Activated effector memory CD4-positive, alpha-beta T cell treated with anti-CD3 and anti-CD28 coated beads, Interleukin-2, amount 50 U/mL, for 16 hours (primary cell): ENCODE measurements around the gene NOC2L.

Source experiments
- DNase-seq: peaks from one replicate; pipeline ENCODE4 v3.0.0-alpha.2; 2020

The NOC2L gene

DNA sequence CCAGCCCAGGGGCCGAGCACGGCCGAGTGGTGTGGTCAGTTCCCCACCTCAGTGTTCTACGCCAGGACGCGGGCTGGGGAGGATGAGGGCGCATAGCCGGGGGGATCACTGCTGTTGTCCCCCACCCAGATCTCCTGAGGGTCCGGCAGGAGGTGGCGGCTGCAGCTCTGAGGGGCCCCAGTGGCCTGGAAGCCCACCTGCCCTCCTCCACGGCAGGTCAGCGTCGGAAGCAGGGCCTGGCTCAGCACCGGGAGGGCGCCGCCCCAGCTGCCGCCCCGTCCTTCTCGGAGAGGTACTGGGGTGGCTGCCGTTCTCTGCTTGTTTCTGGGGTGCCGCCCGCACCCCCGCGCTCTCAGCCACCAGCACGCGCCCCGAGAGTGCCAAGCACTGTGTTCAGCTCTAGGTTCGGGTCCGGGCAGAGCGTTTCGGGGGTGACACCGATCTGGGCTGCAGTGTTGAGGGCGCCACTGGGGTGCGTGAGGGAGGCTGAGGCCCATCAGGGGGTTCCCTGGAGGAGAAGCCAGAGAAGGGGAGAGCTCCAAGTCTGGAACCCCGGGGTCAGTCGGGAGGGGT is 18.0 kb downstream of the NOC2L start:
- DNase-seq, result no peak

DNA sequence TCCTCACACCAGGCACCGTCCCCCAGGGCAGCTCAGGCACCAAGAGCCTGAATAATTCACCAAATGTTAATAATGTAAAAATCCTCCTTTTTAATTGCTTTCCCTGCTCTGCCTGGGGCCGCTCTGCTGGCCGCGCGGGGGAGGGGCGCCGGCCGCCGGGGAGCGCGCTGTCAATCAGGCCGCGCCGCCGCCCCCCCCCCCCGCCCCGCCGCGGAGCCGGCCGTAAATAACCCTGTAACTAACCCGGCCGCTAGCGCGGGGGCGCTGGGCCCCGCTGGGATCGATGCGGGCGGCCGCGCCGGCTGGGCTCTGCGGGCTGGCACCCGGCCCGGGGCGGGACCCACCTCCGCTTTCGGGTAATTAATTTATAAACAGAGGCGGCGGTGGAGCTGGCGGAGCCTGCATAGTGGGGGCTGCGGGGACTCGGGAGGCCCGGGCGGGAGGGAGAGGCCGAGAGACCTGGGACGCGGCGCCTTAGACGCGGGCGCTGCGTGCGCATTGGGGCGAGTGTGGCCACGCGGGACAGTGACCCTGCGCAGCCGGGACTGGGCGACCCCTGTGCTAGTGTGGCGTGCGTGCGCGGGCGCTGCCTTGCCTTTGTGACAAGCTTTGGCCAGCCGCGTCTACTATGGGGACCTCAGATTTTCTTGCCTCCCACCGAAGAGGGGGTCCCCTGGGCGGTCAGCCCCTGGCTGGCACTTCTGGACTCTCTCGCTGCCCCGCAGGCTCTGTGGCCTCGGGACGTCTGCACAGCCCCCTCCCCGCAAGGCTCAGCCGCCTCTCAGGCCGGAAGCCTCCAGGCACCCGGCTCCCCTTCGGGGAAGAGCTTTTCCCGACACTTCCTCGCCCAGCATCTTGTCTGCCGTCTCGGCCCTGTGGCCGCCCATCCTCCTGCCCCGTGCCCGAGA is 18.7 kb downstream of the NOC2L start:
- no peak for DNase-seq

GRCh38 chr1:939511-940106 is 19.4 kb downstream of the NOC2L start:
- DNase-seq, result no peak

- no peak for DNase-seq
Observed at GRCh38 chr1:938711-939489, 20.2 kb downstream of the NOC2L start.

GRCh38 chr1:938088-938683 is 20.9 kb downstream of the NOC2L start:
- DNase-seq, result no peak

GRCh38 chr1:937521-937920 is 21.5 kb downstream of the NOC2L start:
- DNase-seq, result no peak

- no peak for DNase-seq
Observed at GRCh38 chr1:936348-937264, 22.4 kb downstream of the NOC2L start.

DNA sequence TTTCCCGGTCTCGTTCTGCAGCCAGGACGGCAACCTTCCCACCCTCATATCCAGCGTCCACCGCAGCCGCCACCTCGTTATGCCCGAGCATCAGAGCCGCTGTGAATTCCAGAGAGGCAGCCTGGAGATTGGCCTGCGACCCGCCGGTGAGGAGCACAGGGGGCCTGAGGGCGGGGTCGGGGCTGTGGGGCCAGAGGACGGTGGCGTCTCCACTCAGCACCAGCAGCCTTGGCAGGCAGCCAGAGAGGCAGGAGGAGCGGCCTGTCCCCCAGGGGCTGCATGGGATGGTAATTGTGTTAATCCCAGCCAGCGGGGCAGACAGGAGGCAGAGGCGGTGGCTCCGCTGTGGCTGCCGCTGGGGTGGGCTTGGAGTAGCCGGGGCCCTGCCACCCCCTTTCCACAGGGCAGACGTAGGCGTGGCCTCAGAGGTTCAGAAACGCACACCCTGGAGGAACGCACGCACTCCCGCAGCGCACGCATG is 23.3 kb downstream of the NOC2L start:
- no peak for DNase-seq

DNA sequence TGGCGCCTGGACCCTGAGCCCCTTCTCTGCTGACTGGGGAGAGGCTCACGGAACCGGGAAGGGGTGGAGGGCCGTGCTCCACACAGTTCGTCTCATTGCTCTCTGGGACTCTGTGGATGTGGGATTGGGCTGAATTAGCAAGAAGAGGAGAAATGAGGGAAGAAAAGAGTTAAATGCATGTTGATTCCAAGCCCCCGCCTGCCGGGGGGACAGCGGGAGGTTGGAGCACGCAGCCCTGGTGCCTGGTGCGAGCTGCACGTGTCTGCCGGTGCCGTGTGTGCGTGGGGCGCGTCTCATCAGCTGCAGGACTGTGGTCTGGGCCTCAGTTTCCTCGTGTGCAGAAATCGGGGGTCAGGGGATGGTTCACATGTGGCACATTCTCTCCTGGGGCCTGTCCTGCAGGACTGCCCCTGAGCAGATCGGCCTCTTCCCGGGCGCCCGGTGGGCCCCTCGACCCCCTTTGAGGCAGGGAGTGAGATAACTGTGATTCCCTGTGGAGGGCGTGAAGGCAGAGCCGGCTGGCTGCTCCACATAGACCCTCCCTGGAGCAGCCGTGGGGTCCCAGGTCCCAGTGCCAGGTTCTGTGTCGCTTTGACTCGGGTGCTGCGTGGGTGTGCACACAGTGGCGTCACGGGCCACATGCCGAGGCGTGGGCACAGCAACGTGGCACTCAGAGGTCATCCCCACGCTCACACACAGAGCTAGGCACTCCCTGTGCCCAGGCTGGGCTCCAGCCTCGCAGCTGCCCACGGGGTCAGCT is 23.9 kb downstream of the NOC2L start:
- no peak for DNase-seq

DNA sequence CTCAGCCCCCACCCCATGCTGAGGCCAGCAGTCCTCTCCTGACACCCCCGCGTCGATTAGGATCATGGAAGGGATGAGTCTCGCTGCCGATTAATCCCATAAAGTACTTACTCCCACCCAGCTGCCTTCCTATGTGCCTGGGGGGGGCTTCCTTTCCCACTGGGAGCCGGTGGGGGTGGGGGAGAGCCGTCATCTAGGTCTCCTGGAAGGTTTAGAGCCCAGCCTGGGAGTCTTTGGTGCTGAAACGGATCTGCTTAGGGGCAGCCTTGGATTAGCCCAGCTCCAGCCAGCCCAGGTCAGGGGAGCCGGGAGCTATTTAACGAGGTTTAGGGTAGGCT is 25.5 kb downstream of the NOC2L start:
- no peak for DNase-seq

DNA sequence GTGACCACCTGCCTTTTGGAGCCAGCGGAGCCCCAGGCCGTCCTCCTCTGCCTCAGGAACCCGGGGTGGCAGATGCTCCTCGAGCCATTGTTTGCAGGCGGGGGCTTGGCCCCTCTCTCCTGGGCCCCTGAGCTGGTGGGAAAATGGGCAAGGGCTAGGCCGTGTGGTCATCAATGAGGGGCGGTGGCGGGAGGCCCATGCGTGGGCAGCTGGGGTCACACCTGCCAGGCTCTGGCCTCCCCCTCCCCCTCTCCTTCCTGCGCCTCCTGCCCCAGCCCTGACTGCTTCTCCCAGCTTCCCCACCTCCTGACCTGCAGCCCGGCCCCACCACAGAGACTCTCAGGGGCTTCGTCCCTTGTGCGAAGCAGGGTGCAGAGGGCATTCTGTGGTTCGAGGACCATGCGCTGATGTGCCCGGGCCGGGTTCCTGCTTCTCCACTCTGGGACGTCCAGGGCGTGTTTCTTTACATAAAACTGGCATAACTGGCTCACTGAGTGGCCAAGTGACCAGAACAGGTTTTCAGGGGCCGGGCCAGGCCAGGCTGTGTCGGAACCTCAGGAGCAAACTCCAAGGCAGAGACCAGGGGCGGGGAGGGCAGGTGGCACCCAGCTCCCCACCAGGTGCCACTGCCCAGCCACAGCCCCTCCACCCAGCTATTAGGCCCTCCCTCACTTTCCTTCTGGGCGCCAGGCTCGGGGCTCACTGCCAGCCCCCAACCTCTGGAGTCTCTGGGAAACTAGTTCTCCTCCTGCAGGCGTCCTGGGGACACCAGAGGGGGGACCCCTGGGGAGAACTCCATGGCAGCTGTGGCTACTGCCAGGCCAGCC is 26.1 kb downstream of the NOC2L start:
- DNase-seq, result no peak

DNA sequence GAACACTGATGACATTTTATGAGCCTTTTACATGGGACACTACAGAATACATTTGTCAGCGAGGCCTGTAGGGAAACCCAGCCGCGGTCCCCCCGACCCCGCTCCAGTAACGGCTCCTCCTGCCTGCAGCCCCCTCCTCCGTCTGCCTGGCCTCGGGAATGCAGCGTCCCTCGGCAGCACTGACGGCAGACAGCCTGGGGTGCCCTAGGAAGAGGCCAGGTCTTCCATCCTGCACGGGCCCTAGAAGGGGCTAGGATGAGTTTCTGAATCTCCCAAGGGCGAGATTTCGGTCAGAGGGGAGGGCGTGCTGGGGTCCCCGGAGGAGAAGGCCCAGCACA is 26.9 kb downstream of the NOC2L start:
- no peak for DNase-seq

DNA sequence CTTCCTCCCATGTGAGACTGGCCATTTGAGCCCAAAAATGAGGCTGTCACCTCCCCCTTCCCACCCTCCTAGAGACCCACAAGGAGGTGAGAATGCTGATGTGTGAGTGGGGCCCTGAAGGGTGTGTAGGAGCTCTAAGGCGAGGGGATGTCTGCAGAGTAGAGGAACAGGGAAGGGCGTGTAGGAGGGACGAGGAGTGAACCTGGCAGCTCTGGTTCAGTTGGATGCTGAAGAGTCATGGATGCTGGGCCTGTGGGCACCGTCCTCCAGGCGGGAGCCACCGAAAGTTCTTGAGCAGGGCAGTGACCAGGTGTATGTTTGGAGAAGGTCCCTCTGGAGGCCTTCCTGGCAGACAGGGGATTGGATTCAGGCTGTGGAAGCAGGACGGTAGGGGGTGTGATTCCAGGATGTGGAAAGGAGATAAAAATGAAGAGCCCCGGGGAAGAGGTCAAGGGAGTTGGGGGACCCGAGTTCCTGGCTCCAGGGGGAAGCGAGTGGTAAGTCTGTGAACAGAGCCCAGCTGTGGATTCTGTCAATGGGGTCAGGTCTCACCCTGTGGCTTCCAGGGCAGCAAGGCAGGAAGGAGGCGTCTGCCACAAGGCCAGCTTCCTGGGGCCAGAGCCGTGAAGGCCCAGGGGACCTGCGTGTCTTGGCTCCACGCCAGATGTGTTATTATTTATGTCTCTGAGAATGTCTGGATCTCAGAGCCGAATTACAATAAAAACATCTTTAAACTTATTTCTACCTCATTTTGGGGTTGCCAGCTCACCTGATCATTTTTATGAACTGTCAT is 27.5 kb downstream of the NOC2L start:
- no peak for DNase-seq

- DNase-seq, result no peak
Observed at GRCh38 chr1:930633-931138, 28.4 kb downstream of the NOC2L start.

DNA sequence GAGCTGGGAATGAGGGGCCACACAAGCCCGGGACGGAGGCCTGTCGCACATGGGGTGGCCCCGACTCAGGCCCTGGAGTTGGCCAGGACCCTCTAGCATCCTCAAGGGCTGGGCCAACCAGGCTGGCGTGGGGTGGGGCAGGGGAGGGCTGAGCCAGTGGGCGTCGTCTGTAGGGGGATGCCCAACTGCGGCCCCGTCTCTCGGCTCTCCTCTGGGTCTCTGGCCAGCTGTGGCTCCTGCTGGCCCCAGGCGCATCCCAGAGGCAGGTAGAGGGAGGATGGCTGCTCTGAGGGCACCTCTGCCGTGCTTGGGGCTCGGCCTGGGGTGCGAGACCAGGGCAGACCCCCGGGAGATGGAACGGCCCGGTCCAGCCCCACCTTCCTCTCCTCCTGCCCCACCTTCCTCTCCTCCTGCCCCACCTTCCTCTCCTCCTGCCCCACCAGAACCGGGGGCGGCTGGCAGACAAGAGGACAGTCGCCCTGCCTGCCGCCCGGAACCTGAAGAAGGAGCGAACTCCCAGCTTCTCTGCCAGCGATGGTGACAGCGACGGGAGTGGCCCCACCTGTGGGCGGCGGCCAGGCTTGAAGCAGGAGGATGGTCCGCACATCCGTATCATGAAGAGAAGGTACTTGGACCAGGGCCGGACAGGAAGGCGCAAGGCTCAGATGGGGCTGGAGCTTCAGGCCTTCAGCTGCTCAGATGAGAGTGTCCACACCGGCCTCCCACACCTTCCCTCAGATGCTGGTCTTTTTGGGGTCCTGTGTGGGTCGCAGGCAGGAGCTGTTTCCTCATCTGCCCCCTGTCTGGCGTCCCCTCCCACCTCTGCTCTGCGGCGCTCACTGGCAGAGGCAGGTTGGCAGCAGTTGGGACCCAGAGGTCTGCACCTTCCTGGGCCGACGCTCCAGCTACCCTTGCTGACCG is 29.1 kb downstream of the NOC2L start:
- no peak for DNase-seq

- no peak for DNase-seq
Observed at GRCh38 chr1:928825-929661, 30.0 kb downstream of the NOC2L start.

DNA sequence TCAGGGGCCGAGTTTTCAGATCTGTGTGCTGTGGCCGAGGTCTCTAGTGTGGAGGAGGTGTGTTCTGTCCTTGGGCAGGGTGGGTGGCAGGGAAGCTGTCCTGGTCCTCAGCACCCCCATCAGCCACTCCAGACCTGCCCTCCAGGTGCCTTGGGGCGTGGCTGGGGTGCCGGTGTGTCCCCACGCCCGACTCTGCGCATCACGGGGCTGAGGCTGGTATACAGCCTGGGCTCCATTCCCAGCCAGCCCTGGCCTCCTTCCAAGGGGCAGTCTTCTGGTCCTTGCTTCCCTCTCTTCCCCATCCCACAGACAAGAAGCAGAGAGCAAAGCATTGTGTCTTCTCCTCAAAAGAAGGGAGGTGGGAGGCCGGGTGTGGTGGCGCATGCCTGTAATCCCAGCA is 31.3 kb downstream of the NOC2L start:
- no peak for DNase-seq
